GM21528 (cell line): Measurements from ENCODE around the gene MVD.

Source experiments
- ATAC-seq: cut with Tn5 transposase; IDR thresholded peaks from one replicate; pipeline ENCODE4 v1.9.1; 2021; ENCODE audit warnings: mild to moderate bottlenecking, moderate library complexity; ENCODE audit not compliant: unreplicated experiment, low FRiP score

The MVD gene

DNA sequence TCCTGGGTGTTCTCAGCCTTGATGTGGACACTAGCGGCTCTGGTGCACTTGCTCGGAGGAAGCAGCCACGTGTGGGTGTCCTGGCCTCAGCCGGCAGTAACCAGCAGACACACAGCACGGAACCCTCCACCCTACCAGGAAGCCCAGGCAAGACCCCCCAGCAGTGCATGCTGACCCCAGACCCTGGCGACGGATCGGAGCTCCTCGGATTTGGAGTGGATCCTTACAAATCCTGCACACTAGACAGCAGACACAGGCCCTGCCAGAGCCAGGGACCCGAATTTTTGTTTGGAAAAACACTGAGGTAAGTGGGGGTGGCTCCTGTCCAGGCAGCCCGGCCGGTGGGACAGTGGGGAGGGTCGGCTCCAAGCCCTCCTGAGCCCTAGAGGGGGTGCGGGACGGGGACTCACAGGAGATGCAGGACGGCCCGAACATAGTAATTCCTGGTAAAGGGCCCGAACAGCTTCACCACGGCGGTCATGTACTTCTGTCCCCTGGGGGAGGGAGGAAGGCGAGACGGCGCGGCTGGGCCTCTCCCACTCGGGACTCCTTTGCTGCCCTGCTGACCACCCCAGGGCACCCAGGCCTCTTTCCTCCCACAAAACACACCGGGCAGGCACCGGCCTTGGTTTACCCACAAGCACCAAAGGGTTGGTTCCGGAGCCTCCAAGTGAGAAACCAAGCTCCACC lies 16.4 kb downstream of the MVD start:
- ATAC-seq = no peak

DNA sequence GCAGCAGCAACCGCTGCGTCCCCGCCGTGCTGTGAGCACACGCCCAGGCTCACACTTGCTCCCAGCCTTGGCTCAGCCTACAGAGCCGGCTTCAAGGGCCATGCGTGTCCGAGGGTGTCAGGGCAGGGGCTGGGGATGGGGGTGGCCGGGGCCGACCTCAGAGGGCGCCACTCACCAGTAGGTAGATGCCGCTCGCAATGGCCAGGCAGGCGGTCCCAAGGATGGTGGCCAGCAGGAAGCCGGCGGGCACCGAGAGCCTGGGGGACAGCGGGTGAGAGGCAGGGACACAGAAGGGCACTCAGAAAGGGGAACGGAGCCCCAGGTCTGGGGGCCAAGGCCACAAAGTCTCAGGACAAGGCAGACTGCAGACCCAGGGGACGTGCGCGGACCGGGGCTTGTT lies 16.9 kb downstream of the MVD start:
- no peak for ATAC-seq

DNA sequence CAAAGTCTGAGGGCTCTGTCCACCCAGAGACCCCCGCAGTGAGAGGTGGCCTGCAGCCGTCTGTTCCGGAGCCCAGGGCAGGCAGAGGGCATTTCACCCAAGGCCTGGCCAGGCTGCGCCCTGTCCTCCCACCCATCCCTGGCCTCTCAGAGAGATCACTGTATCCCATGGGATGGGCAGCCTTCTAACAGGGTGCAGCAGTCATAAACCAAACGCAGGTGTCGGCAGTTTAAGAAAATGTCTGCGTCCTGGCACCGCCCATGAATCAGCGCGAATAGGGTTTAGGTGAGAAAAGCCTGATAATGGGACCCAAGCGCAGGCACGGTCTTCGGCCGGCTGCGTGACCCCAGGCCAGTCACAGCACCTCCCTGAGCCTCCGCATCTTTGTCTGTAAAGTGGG lies 17.4 kb downstream of the MVD start:
- ATAC-seq = no peak

DNA sequence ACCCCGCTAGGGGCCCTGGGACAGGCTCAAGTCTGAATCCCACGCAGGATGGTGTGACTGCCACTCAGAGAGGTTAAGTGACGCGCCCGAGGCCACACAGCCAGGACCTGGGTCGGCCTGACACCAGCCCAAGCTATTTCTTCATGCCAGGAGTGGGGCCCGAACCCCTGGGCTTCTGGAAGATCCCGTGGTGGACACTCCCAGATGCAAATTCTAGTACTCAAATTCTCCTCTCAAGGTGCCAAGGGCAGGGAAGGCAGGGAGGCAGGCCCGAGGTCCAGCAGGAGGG lies 19.3 kb downstream of the MVD start:
- ATAC-seq = no peak

DNA sequence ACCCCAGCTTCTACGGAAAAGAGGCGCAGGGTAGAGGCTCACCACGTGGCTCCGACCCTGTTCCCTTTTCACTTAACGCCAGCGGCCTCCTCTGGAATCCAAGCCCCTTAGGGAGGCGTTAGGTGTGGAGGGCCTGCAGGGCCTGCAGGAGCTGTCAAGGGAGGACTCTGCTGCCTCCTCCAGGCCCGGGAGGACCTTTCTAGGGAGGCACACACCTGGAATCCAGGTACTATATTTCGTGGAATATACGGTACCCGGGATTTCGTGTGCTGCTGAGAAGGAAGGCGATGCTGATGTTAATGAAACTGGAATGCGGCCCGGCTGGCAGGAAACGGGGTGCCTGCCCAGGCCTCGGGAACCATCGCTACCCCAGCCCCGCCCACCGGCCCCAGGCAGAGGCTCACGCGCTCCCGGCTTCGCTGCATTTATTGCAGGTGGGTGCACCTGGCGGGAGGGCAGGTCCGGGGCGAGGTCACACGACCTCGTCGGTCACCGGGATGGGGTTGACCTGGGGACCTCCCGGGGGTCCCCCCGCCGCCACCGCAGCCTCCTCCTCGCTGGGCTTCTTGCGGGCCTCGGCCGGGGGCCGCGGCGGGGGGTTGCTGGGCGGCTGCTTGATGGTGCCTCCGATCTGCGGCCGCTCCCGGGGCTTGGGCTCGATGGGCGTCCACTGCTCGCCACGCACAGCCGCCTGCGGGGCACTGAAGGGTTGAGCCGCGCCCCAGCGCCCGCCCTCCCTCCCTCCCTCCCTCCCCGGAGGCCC lies 19.8 kb downstream of the MVD start:
- ATAC-seq = no peak

DNA sequence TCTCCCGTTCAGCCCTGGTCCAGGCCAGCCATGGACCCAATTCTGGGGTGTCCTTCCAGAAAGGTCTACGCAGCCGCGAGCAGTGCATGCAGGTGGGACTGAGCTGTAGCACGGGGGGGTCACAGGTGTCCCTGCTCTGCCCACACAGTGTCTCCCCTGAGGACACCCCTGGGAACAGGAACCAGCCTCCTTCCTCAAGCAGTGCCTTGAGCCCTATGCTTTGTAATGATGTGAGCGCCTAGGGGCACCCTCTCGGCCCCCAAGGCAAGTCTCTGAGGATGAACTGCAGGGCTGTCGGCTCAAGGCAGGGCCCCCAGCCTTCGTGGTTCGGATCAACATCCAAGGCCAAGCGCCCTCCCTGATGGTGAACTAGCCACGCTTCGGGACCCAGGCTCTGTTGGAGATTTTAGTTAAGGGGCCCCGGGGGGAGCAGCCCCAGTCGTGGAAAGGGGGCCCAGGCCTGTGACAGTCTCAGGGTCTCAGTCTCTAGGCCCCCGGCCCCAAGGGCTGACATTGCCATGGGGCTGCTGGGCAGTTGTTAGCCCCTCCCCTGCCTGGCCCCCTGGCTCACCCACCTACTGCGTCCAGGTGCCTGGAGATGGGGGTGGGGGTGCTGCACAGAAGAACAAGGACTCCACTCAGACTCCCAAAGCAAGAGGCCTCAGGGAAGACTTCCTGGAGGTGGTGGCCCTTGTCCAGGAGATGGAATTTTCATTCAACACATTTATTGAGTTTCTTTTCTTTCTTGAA lies 22.2 kb downstream of the MVD start:
- ATAC-seq = no peak

DNA sequence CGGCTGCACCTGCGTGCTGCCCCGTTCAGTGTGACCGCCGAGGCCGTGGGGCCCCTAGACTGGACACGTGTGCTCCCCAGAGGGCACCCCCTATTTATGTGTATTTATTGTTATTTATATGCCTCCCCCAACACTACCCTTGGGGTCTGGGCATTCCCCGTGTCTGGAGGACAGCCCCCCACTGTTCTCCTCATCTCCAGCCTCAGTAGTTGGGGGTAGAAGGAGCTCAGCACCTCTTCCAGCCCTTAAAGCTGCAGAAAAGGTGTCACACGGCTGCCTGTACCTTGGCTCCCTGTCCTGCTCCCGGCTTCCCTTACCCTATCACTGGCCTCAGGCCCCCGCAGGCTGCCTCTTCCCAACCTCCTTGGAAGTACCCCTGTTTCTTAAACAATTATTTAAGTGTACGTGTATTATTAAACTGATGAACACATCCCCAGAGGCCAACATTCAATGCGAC lies 22.8 kb downstream of the MVD start:
- ATAC-seq = no peak

DNA sequence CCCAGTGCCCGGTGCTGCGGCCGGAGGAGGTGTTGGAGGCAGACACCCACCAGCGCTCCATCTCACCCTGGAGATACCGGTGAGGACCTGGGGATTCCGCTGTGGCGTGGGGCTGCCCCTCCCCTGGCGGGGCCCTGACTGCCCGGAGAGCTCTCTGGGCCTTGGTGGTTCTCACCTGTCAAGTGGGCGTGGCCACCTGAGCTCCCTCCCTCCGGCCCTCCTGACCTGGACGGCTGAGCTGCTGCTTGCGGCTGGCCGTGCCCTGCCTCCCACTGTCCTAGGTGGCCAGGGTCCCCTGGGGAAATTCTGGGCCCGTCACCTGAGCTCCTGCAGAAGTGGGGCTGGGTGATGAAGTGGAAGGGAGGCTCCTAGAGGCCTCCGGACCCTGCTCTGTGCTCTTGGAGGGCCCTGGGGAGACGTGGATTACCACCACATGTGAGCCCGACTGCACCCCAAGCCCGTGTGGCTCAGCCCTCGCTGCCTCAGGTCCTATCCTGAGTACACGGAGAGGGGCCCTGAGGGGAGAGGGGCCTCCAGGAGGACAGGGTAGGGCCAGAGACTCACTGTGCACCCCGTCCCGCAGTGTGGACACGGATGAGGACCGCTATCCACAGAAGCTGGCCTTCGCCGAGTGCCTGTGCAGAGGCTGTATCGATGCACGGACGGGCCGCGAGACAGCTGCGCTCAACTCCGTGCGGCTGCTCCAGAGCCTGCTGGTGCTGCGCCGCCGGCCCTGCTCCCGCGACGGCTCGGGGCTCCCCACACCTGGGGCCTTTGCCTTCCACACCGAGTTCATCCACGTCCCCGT lies 23.5 kb downstream of the MVD start:
- no peak for ATAC-seq

DNA sequence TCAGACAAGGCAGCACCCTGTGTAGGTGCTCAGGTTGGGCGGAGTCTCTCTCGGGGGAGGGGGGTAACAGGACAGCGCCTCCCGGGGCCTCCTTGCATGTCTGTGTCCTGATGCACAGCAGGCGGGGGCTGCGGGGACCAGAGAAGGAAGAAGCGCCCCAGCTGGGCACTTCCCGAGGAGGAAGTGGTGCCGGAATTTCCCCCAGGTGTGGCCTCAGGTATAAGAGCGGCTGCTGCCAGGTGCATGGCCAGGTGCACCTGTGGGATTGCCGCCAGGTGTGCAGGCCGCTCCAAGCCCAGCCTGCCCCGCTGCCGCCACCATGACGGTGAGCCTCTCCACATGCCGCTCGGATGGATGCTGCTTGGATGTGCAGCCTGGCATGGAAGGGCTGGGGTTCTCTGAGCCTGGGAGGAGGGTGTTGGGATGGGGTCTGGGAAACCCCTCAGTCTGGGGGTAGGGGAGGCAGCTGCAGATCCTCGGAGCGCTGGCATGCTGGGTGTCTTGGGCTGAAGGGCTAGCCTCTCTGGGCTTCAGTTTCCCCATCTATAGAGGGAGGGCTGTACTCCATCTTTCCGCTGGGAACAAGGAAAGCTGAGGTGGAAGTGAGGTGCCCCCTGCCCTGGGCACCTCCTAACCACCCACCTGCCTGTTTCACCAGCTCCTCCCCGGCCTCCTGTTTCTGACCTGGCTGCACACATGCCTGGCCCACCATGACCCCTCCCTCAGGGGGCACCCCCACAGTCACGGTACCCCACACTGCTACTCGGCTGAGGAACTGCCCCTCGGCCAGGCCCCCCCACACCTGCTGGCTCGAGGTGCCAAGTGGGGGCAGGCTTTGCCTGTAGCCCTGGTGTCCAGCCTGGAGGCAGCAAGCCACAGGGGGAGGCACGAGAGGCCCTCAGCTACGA lies 24.3 kb downstream of the MVD start, which contains the start of gene IL17C:
Gene IL17C, plus strand, starts transcription at position 250 of the 908 bp plus-strand sequence. Its CDS starts 70 bp downstream, at position 320.
- no peak for ATAC-seq

DNA sequence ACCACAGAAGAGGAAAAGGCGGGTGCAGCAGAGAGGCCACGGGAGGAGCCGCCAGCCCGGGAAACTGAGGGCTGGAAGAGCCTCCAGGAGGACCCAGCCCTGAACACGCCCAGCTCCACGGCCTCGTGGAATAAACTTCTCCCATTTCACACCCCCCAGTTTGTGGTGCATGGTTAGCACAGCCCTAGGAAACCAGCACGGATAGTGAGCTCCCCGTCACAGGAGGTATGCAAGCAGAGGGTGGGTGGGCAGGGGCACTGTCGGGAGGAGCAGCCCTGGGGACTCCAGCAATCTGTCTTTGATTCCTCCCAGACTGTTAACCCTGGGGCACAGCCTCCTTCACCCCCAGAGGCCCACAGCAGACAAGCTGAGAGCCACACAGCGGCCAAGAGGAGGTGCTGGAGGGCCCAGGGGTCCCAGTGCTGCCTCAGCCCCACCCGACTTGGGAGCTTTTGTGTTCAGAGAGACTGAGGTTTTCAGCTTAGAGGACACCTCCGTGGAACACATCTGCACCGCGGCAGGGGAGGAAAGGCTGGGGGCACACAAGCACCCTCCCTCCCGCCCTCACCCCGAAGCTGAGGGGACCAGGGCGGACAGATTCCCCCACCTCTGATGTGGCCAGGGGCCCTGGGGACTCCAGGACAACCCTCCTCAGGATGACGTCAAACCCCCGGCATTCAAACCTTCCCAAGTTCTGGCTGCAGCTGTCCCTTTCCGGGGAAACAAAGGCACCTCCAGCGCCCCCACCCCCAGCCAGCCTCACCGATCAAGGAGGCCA lies 26.2 kb downstream of the MVD start:
- ATAC-seq = no peak

DNA sequence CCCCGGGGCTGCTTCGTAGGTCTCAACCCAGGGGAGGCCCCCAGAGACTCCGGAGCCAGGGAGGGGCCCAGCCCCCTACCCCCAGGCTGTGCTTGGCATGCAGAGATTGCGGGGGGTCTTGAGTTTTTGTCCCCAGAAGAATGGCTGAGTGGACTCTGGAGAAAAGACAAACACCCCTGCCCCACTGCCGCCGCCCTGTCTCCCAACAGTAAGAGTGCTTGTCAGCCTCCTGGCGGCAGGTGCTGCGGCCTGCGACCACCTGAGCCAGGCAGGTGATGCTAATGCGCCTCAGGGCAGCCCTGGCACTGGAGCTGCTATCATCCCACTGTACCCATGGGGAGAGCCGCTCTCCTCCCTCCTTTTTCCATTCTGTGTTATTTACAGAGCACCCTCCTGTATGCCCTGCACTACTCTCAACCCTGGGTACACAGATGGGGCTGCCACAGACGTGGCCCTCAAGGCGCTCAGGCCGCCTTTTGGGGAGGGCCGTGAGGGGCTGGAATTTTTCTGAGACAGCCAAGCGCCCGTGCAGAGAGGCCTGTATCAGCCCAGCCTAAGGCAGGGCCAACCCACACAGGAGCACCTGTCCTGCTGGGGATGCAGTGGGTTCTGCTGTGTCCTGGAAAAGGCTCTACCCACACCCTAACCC lies 27.1 kb downstream of the MVD start:
- ATAC-seq = no peak

DNA sequence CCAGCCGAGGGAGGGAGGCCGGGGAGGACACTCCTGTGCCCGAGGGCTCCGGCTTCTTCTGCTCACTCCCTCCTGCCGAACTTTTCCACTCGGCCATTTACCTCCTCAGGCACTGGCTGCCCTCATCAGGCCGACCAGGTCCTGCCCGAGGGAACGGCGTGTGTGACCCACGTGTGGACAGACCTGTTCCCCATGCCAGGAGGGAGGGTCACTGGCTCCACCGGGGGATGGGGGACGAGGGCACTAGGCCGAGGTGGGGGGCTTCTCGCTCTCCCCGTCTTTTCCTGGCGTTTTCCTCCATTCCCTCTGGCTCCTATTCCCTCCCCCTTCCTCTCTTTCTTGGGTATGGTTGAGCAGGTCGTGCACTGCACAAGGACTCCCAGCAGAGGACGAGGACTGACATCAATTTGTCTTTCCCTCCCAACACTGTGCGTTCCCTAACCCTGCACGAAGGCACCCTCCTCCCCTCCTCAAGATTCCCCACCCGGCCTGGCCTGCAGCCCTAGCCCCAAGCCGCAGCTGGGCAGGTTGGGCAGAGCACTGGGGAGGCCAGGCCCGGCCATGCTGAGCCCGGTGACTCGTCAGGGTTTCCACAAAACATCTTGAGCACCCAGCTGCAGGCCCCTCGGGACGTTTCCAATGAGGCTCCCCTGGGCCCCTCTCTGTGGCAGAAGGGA lies 27.8 kb downstream of the MVD start:
- no peak for ATAC-seq

DNA sequence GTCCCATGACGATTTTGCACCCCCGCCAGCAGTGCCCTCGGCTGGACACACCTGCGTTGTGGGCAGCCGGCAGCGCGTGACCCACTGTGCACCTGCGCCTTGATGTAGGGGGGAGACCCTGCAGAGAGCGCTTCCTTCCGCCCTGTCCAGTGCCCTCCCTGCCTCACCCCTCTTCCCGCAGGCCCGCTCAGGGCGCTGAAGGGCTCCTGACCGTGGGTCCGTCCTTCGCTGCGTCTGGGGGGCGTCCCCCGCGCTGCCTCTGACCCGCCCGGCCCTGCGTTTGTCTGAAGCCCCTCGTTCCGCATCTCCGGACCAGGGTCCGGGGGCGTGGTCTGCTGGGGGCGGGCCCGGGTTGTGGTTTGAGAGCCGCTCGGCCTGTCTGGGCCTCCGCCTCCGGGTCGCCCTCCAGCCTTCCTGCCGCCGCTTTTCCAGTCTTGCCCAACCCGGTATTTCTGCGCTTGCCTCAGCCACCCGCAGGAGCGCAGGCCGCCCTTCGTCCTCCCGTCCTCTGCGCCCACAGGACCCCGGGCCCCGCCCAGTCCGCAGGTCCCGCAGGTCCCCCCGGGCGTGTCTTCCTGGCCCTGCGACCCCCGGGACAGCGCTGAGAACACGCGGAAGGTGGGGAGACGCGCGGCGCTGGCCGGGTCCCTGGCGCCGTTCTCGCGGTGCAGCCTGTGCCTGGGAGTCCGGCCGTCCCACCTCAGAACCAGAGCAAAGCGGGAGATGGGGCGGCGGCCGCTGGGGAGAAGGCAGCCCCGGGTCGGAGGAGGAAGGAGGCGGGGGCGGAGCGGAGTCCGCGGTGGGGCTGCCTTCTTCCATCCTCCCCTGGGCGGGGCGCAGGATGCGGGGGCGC lies 28.5 kb downstream of the MVD start:
- ATAC-seq = no peak

DNA sequence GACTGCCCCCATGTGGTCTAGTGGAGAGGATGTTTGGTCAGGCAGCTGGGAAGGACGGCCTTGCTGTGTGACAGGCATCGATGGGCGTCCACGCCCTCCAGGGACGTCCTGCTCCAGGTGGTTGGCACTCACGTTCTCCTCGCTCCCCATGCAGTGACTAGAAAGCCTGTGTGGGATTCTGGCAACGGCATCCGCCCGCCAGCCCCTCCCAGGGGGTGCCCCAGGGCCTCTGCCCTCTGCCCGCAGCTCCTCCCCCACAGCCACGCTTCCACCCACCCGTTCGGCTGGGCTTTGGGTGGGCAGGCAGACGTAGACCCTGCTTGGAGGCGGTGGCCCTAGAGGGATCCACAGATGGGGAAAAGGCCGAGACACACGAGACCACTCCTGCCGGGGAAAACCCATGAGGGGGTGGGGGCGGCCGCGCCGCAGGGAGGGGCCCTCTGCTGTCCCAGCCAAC lies 29.2 kb downstream of the MVD start:
- ATAC-seq = no peak

DNA sequence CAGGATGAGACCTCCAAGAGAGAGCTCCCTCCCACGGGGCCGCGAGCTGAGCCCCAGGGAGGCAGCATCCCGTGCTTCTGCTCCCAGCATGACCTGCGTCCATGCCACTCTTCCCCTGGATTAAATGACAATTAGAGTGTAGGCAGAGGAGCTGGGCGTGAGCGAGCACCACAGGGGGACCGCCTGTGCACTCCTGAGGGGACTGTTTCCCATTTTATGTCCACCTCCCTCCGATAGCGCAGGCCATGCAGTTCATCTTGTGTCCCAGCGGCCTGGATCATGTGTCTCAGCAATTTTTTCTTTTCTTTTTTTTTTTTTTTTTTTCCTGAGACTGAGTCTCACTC lies 30.3 kb downstream of the MVD start:
- ATAC-seq = no peak

DNA sequence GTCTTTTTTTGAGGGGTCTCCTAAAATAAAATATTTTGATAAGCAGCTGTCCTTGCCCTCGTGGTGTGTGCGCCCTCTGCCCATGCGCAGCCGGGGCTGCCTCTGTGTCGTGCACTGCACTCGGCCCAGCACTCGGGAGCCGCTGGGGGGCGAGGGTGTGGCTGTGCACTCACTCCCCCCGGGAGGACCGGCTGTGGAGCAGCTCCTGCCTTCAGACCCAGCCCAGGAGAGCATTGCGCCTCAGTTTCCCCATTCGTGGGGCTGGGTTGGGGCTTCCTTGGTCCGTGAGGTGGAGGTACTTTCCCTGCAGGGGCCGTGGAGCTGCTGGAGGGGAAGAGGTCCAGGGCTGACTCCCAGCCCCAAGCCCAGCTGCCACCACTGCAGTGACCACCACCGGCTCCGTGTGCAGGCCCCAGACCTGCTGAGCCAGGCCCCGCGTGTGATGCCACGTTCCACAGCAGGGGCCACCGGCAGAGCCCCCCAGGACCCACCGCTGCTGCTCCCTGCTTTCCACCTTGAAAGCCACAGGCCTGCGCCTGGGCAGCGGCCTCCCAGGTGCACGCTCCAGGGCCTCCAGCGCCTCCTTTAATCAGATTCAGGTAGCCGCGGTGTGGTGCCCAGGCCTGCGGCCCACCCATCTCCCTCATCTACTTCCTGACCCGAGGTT lies 30.8 kb downstream of the MVD start:
- ATAC-seq = no peak
